Fibroblast of villous mesenchyme (primary cell): Measurements from ENCODE around the gene U2AF2. TPM values are rescaled to one million over a fixed set of nuclear protein-coding genes. Genes with fewer than 3 reads are reported as not detected.

ENCODE experiments used
- small RNA-seq: library from RNA; depleted of rRNA; stranded (forward); fragments of <200 nt; gene quantifications from one replicate; pipeline ENCODE3, GENCODE V24; 2012
- total RNA-seq: library from RNA; depleted of rRNA; stranded (reverse); fragments of >200 nt; gene quantifications from 2 replicates; pipeline ENCODE4 v1.2.3, GENCODE V29; 2012

Gene U2AF2
- total RNA-seq, 1 donor = 111 TPM

Small RNA genes within 50 kb of the gene (small RNA-seq; reads per million reads assigned to genes)
- gene AC010525.2 = not detected

Other genes with a start within 250 kb of the U2AF2 start
- gene UBE2S, start 247.2 kb upstream of the U2AF2 start, total RNA-seq = 108 and 155 TPM in 2 replicates
- not detected in 2 replicates for gene SHISA7, start 211.7 kb upstream of the U2AF2 start, total RNA-seq
- 57.9 and 74.4 TPM in 2 replicates for gene ISOC2, start 193.4 kb upstream of the U2AF2 start, total RNA-seq
- not detected in 2 replicates for gene C19orf85, start 190.3 kb upstream of the U2AF2 start, total RNA-seq
- gene ZNF628, start 178.4 kb upstream of the U2AF2 start, total RNA-seq = 0.86 and 2.6 TPM in 2 replicates
- gene NAT14, start 169.8 kb upstream of the U2AF2 start, total RNA-seq = 18.1 and 20.3 TPM in 2 replicates
- gene SSC5D, start 166.6 kb upstream of the U2AF2 start, total RNA-seq = 21.2 and 23.2 TPM in 2 replicates
- not detected in 2 replicates for gene SBK2, start 117.9 kb upstream of the U2AF2 start, total RNA-seq
- gene SBK3, start 109.5 kb upstream of the U2AF2 start, total RNA-seq = under 0.01 TPM in 2 replicates
- gene ZNF579, start 74.2 kb upstream of the U2AF2 start, total RNA-seq = 5.6 and 7.7 TPM in 2 replicates
- 4.3 and 5.2 TPM in 2 replicates for gene FIZ1, start 55.5 kb upstream of the U2AF2 start, total RNA-seq
- gene ZNF524, start 54.7 kb upstream of the U2AF2 start, total RNA-seq = 4.7 and 6.4 TPM in 2 replicates
- gene ZNF865, start 49.4 kb upstream of the U2AF2 start, total RNA-seq = 1.3 and 1.9 TPM in 2 replicates
- 5.6 and 7.4 TPM in 2 replicates for gene ZNF784, start 30.5 kb upstream of the U2AF2 start, total RNA-seq
- gene ZNF580, start 14.0 kb upstream of the U2AF2 start, total RNA-seq = 5.5 and 5.6 TPM in 2 replicates
- gene ZNF581, start 11.4 kb upstream of the U2AF2 start, total RNA-seq = 11.0 and 13.0 TPM in 2 replicates
- 7.8 and 9.0 TPM in 2 replicates for gene CCDC106, start 6.8 kb upstream of the U2AF2 start, total RNA-seq
- gene EPN1, start 20.2 kb downstream of the U2AF2 start, total RNA-seq = 17.7 and 31.2 TPM in 2 replicates
- not detected in 2 replicates for gene NLRP9, start 83.4 kb downstream of the U2AF2 start, total RNA-seq
- not detected in 2 replicates for gene RFPL4A, start 104.1 kb downstream of the U2AF2 start, total RNA-seq
- not detected in 2 replicates for gene RFPL4AL1, start 114.1 kb downstream of the U2AF2 start, total RNA-seq
- gene NLRP11, start 177.0 kb downstream of the U2AF2 start, total RNA-seq = not detected in 2 replicates
- not detected in 2 replicates for gene NLRP4, start 181.5 kb downstream of the U2AF2 start, total RNA-seq